Measurements from ENCODE around the gene PTPN5.

PTPN5 gene

GRCh38 chr11:18704698-18705097 lies 86.9 kb downstream of the PTPN5 start:
- TF ChIP-seq PPARA (CRISPR knock-in tag; IDR thresholded peaks at IDR 0.05; ENCODE audit: borderline replicate concordance): no peak
- no peak for TF ChIP-seq ZFP3 (CRISPR knock-in tag; IDR thresholded peaks at IDR 0.05)
- TF ChIP-seq CSRNP3 (CRISPR knock-in tag; IDR thresholded peaks at IDR 0.05): no peak
- ATAC-seq: no peak

GRCh38 chr11:18704045-18704645 lies 87.5 kb downstream of the PTPN5 start:
- TF ChIP-seq ZNF70 (CRISPR knock-in tag; IDR thresholded peaks at IDR 0.05): no peak
- TF ChIP-seq CSRNP3 (CRISPR knock-in tag; IDR thresholded peaks at IDR 0.05): no peak
- no peak for TF ChIP-seq BACH2 (CRISPR knock-in tag; IDR thresholded peaks at IDR 0.05; ENCODE audit: borderline replicate concordance)
- TF ChIP-seq PPARA (CRISPR knock-in tag; IDR thresholded peaks at IDR 0.05; ENCODE audit: borderline replicate concordance): no peak
- TF ChIP-seq ZNF565 (CRISPR knock-in tag; conservative IDR thresholded peaks at IDR 0.05; ENCODE audit: low read depth): no peak
- TF ChIP-seq ZNF8 (CRISPR knock-in tag; IDR thresholded peaks at IDR 0.05): no peak
- no peak for TF ChIP-seq TCF4 (CRISPR knock-in tag; IDR thresholded peaks at IDR 0.05; ENCODE audit: borderline replicate concordance)
- TF ChIP-seq SNAI2 (CRISPR knock-in tag; IDR thresholded peaks at IDR 0.05): no peak
- no peak for TF ChIP-seq ESRRG (CRISPR knock-in tag; IDR thresholded peaks at IDR 0.05)
- no peak for ATAC-seq

- ATAC-seq: no peak
- TF ChIP-seq SNAI2 (CRISPR knock-in tag; IDR thresholded peaks at IDR 0.05): no peak
- no peak for TF ChIP-seq BACH2 (CRISPR knock-in tag; IDR thresholded peaks at IDR 0.05; ENCODE audit: borderline replicate concordance)
- no peak for TF ChIP-seq RARB (CRISPR knock-in tag; IDR thresholded peaks at IDR 0.05)
- no peak for TF ChIP-seq TCF4 (CRISPR knock-in tag; IDR thresholded peaks at IDR 0.05; ENCODE audit: borderline replicate concordance)
- no peak for TF ChIP-seq ZNF8 (CRISPR knock-in tag; IDR thresholded peaks at IDR 0.05)
- TF ChIP-seq CSDC2 (CRISPR knock-in tag; IDR thresholded peaks at IDR 0.05): no peak
- TF ChIP-seq GLIS3 (CRISPR knock-in tag; IDR thresholded peaks at IDR 0.05): no peak
- TF ChIP-seq PATZ1 (CRISPR knock-in tag; IDR thresholded peaks at IDR 0.05; ENCODE audit: borderline replicate concordance): no peak
- TF ChIP-seq ZNF70 (CRISPR knock-in tag; IDR thresholded peaks at IDR 0.05): no peak
- no peak for TF ChIP-seq OSR1 (CRISPR knock-in tag; IDR thresholded peaks at IDR 0.05)
- no peak for TF ChIP-seq ARNTL (CRISPR knock-in tag; IDR thresholded peaks at IDR 0.05; ENCODE audit: borderline replicate concordance, low read depth)
- no peak for TF ChIP-seq ZC3H10 (CRISPR knock-in tag; IDR thresholded peaks at IDR 0.05)
- TF ChIP-seq ZFP3 (CRISPR knock-in tag; IDR thresholded peaks at IDR 0.05): no peak
- TF ChIP-seq TOX (CRISPR knock-in tag; IDR thresholded peaks at IDR 0.05; ENCODE audit: borderline replicate concordance): no peak
- no peak for TF ChIP-seq ESRRG (CRISPR knock-in tag; IDR thresholded peaks at IDR 0.05)
Observed at GRCh38 chr11:18703001-18703763, 88.4 kb downstream of the PTPN5 start.

GRCh38 chr11:18701614-18702216 lies 89.9 kb downstream of the PTPN5 start:
- TF ChIP-seq ZNF565 (CRISPR knock-in tag; conservative IDR thresholded peaks at IDR 0.05; ENCODE audit: low read depth): no peak
- TF ChIP-seq GLIS3 (CRISPR knock-in tag; IDR thresholded peaks at IDR 0.05): no peak
- no peak for TF ChIP-seq POU6F1 (CRISPR knock-in tag; IDR thresholded peaks at IDR 0.05; ENCODE audit: borderline replicate concordance, low read depth)
- no peak for TF ChIP-seq ZFP30 (CRISPR knock-in tag; IDR thresholded peaks at IDR 0.05)
- TF ChIP-seq ISL1 (CRISPR knock-in tag; IDR thresholded peaks at IDR 0.05): no peak
- TF ChIP-seq BACH2 (CRISPR knock-in tag; IDR thresholded peaks at IDR 0.05; ENCODE audit: borderline replicate concordance): no peak
- no peak for TF ChIP-seq CSRNP3 (CRISPR knock-in tag; IDR thresholded peaks at IDR 0.05)
- no peak for TF ChIP-seq TSHZ2 (CRISPR knock-in tag; IDR thresholded peaks at IDR 0.05)
- TF ChIP-seq ESRRG (CRISPR knock-in tag; IDR thresholded peaks at IDR 0.05): no peak
- TF ChIP-seq SNAI2 (CRISPR knock-in tag; IDR thresholded peaks at IDR 0.05): no peak
- TF ChIP-seq ZC3H10 (CRISPR knock-in tag; IDR thresholded peaks at IDR 0.05): no peak
- ATAC-seq: no peak

Data from SK-N-SH treated with all-trans-retinoic acid at 6 μM for 48 hours (cell line).